K562 (cell line): ENCODE measurements around the gene SAMD4A. TPM values are rescaled to one million over a fixed set of nuclear protein-coding genes. Genes with fewer than 3 reads are reported as not detected.

ENCODE experiments used
- REST ChIP-seq, 2 experiments: fragments of 450-650 bp; formaldehyde crosslinking in 1 of 2; IDR thresholded peaks; 2 replicates each; pipeline versions ENCODE4 v1.4.0 to v1.6.1; 2014 to 2020; ENCODE audit warnings: mild to moderate bottlenecking in 2 of 2, borderline replicate concordance in 1 of 2, low read depth in 1 of 2
- polyA plus RNA-seq, 8 experiments: library from polyadenylated mRNA; depleted of rRNA in 4 of 8; stranded (reverse) in 5 of 8; unstranded in 3 of 8; fragments of >200 nt; fragmentation: Nextera tagmentation in 2 of 8; fragmentation: Illumina TruSeq in 1 of 8; extraction: Ambion mirVana in 2 of 8; extraction: Trizol in 1 of 8; gene quantifications; 2 replicates each; pipeline versions ENCODE4 v1.2.1 to v1.2.3, GENCODE V29; 2011 to 2014; ENCODE audit warnings: inconsistent platforms in 1 of 8, missing spikeins in 1 of 8
- total RNA-seq, 7 experiments: library from RNA; depleted of rRNA in 6 of 7; stranded (reverse); fragments of >200 nt in 6 of 7; fragmentation: Illumina TruSeq in 2 of 7; extraction: Trizol in 2 of 7; gene quantifications; 2 replicates each; pipeline versions ENCODE4 v1.2.1 to v1.2.3, GENCODE V29; 2011 to 2021; ENCODE audit warnings: low replicate concordance in 1 of 7

The SAMD4A gene
- total and polyA plus RNA-seq, 9 of the 15 experiments (the other 6 are each of a cell fraction or from before 2014, with no cell fraction given), result 0.66 to 6.8 (median 3.3) TPM

- TF ChIP-seq REST (IDR thresholded peaks at IDR 0.05; ENCODE audit: borderline replicate concordance) (peak; percentile 36; the same call in 1 of the 2 replicates), REST (CRISPR knock-in tag; IDR thresholded peaks at IDR 0.05; ENCODE audit: low read depth) (no peak)
- TF ChIP-seq, all 486 proteins: peak for 10
Measured at GRCh38 chr14:54564071-54564867, 2.7 kb upstream of the SAMD4A start (continued).
